HG02759 (cell line): ENCODE measurements around the gene TBCCD1.
A peak's percentile ranks its signal among the peaks of the same experiment; 100 is the strongest.
"Not testable (repeated sequence)": the region's sequence is repeated elsewhere in the genome, so short reads cannot be mapped to it uniquely, and the experiment has no call there.

Experiments
- ATAC-seq: cut with Tn5 transposase; IDR thresholded peaks from one replicate; pipeline ENCODE4 v1.9.1; 2021; ENCODE audit warnings: mild to moderate bottlenecking, moderate library complexity; ENCODE audit not compliant: unreplicated experiment

Gene TBCCD1

GRCh38 chr3:186520957-186521842 is 45.9 kb downstream of the TBCCD1 start:
- ATAC-seq: peak; percentile 67

- ATAC-seq: no peak
Measured at GRCh38 chr3:186520431-186520830, 46.7 kb downstream of the TBCCD1 start.

- ATAC-seq: peak; percentile 35
Measured at GRCh38 chr3:186519021-186519658, 48.0 kb downstream of the TBCCD1 start.

GRCh38 chr3:186517218-186517617 is 49.9 kb downstream of the TBCCD1 start:
- ATAC-seq: no peak

- no peak for ATAC-seq
Measured at GRCh38 chr3:186516646-186517045, 50.5 kb downstream of the TBCCD1 start.

- no peak for ATAC-seq
Measured at GRCh38 chr3:186515125-186515524, 52.0 kb downstream of the TBCCD1 start.

GRCh38 chr3:186514296-186515002 is 52.7 kb downstream of the TBCCD1 start:
- no peak for ATAC-seq

GRCh38 chr3:186513386-186513785 is 53.8 kb downstream of the TBCCD1 start:
- ATAC-seq: no peak

- no peak for ATAC-seq
Measured at GRCh38 chr3:186512570-186513302, 54.4 kb downstream of the TBCCD1 start.

GRCh38 chr3:186511702-186512101 is 55.4 kb downstream of the TBCCD1 start:
- no peak for ATAC-seq

- ATAC-seq: peak; percentile 82
Measured at GRCh38 chr3:186511245-186511644, 55.9 kb downstream of the TBCCD1 start.

- peak; percentile 30 for ATAC-seq
Measured at GRCh38 chr3:186510374-186511079, 56.6 kb downstream of the TBCCD1 start.

- ATAC-seq: no peak
Measured at GRCh38 chr3:186509423-186509822, 57.7 kb downstream of the TBCCD1 start.

GRCh38 chr3:186506857-186507256 is 60.3 kb downstream of the TBCCD1 start:
- ATAC-seq: no peak

- ATAC-seq: no peak
Measured at GRCh38 chr3:186506191-186506739, 60.9 kb downstream of the TBCCD1 start.

GRCh38 chr3:186502966-186503712 is 64.0 kb downstream of the TBCCD1 start:
- ATAC-seq: no peak

GRCh38 chr3:186502138-186502948 is 64.8 kb downstream of the TBCCD1 start:
- ATAC-seq: no peak

GRCh38 chr3:186499949-186500348 is 67.2 kb downstream of the TBCCD1 start:
- not testable (repeated sequence) for ATAC-seq
